HEK293 (cell line): ENCODE measurements around the gene STARD3.

Source experiments
- ZBTB7A ChIP-seq: fragments of 450-650 bp; formaldehyde crosslinking; IDR thresholded peaks from 2 replicates; pipeline ENCODE4 v1.5.1; 2016; ENCODE audit warnings: low read depth, missing biosample characterization, missing genetic modification characterization
- ZNF707 ChIP-seq: fragments of 450-650 bp; formaldehyde crosslinking; IDR thresholded peaks from 2 replicates; pipeline ENCODE4 v1.5.1; 2016; ENCODE audit warnings: missing biosample characterization, missing genetic modification characterization
- TF ChIP-seq, protein P1 (sequence below): IDR thresholded peaks from 2 replicates; pipeline ENCODE4 v1.6.1; 2011; ENCODE audit warnings: mild to moderate bottlenecking, low read depth, low read length, borderline replicate concordance

DNA sequence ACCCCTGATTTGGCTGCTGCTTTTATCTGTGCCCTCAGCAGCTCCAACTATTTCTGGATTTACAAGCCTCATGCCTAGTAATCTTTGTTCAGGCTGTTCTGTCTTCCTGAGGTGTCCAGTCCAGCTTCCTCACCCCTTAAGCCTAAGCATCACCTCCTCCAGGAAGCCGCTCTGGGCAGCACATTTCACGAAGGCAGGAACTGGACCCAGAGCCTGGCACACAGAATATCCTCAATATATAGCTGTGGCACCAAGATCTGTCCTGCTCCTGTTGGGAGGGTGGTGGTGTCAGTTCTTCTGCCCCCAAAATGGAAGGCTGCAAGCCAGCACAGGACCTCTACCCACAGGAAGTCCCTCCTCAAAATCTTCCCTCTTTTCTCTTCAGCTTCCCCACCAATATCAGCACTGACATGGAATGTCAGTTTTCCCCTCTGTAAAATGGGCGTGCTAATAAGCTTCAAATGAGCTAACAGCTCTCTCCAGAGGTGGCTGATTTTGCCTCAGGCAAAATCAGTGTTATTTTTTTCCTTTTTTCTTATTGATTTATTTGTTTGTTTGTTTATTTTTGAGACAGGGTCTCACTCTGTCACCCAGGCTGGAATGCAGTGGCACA, 22.3 kb upstream of the STARD3 start:
- no peak for TF ChIP-seq ZNF707 (tag by site-specific recombination)
- TF ChIP-seq, protein P1, sequence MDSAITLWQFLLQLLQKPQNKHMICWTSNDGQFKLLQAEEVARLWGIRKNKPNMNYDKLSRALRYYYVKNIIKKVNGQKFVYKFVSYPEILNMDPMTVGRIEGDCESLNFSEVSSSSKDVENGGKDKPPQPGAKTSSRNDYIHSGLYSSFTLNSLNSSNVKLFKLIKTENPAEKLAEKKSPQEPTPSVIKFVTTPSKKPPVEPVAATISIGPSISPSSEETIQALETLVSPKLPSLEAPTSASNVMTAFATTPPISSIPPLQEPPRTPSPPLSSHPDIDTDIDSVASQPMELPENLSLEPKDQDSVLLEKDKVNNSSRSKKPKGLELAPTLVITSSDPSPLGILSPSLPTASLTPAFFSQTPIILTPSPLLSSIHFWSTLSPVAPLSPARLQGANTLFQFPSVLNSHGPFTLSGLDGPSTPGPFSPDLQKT = no peak
- TF ChIP-seq ZBTB7A (tag by site-specific recombination) = no peak
